GM12891 (cell line): ENCODE data around the gene WDR20.

Source experiments
- PAX5 ChIP-seq: IDR thresholded peaks from 2 replicates; pipeline ENCODE4 v1.6.1; 2011; ENCODE audit warnings: low read length, moderate library complexity, mild to moderate bottlenecking; ENCODE audit not compliant: insufficient read depth, severe bottlenecking
- POLR2A ChIP-seq: IDR thresholded peaks from 2 replicates; pipeline ENCODE4 v1.6.1; 2011; ENCODE audit warnings: low read depth, low read length, control low read depth
- POLR2AphosphoS5 ChIP-seq: IDR thresholded peaks from 2 replicates; pipeline ENCODE4 v1.6.1; 2011; ENCODE audit warnings: low read depth, low read length, control low read depth
- POU2F2 ChIP-seq: IDR thresholded peaks from 2 replicates; pipeline ENCODE4 v1.6.1; 2011; ENCODE audit warnings: low read depth, mild to moderate bottlenecking, control low read depth, low read length, moderate library complexity
- SPI1 ChIP-seq: IDR thresholded peaks from 2 replicates; pipeline ENCODE4 v1.6.1; 2011; ENCODE audit warnings: low read depth, low read length, control low read depth
- TAF1 ChIP-seq: IDR thresholded peaks from 2 replicates; pipeline ENCODE4 v1.6.1; 2011; ENCODE audit warnings: low read depth, low read length, control low read depth

GRCh38 chr14:102121567-102121966 is 18.1 kb upstream of the WDR20 start:
- no peak for TF ChIP-seq POLR2AphosphoS5
- TF ChIP-seq POLR2A = no peak
- TF ChIP-seq POU2F2 = no peak
- no peak for TF ChIP-seq TAF1
- TF ChIP-seq SPI1 = no peak
- no peak for TF ChIP-seq PAX5
